HG03196 (cell line): ENCODE results near the gene CD2AP.
"Not testable (repeated sequence)": the region's sequence is repeated elsewhere in the genome, so short reads cannot be mapped to it uniquely, and the experiment has no call there.

ENCODE experiments used
- ATAC-seq: cut with Tn5 transposase; IDR thresholded peaks from one replicate; pipeline ENCODE4 v1.9.1; 2021; ENCODE audit not compliant: unreplicated experiment

The CD2AP gene

GRCh38 chr6:47477497-47478232, at the start of gene CD2AP:
Gene CD2AP, plus strand, starts transcription at chr6:47477789. Its CDS starts 456 bp downstream, at chr6:47478245.
- peak; percentile 82 for ATAC-seq

GRCh38 chr6:47428288-47428687, 49.3 kb upstream of the CD2AP start:
- no peak for ATAC-seq

GRCh38 chr6:47428746-47429664, 48.6 kb upstream of the CD2AP start:
- ATAC-seq, result no peak

GRCh38 chr6:47434372-47435253, 43.0 kb upstream of the CD2AP start:
- ATAC-seq, result no peak

- no peak for ATAC-seq
Measured at GRCh38 chr6:47435254-47435612, 42.4 kb upstream of the CD2AP start.

GRCh38 chr6:47437592-47437991, 40.0 kb upstream of the CD2AP start:
- peak; percentile 63 for ATAC-seq

GRCh38 chr6:47438481-47439347, 38.9 kb upstream of the CD2AP start:
- ATAC-seq, result peak; percentile 60

- ATAC-seq, result peak; percentile 20
Measured at GRCh38 chr6:47439348-47439668, 38.3 kb upstream of the CD2AP start.

GRCh38 chr6:47440719-47441118, 36.9 kb upstream of the CD2AP start:
- ATAC-seq, result peak; percentile 59

- ATAC-seq, result not testable (repeated sequence)
Measured at GRCh38 chr6:47444964-47445363, 32.6 kb upstream of the CD2AP start.

GRCh38 chr6:47446669-47447330, 30.8 kb upstream of the CD2AP start:
- no peak for ATAC-seq

GRCh38 chr6:47447722-47448121, 29.9 kb upstream of the CD2AP start:
- no peak for ATAC-seq

GRCh38 chr6:47451162-47451561, 26.4 kb upstream of the CD2AP start:
- ATAC-seq, result no peak

- no peak for ATAC-seq
Measured at GRCh38 chr6:47452899-47453298, 24.7 kb upstream of the CD2AP start.

GRCh38 chr6:47453372-47453936, 24.1 kb upstream of the CD2AP start:
- ATAC-seq, result no peak

- ATAC-seq, result no peak
Measured at GRCh38 chr6:47454713-47455396, 22.7 kb upstream of the CD2AP start.

GRCh38 chr6:47455533-47456209, 21.9 kb upstream of the CD2AP start:
- ATAC-seq, result peak; percentile 60

GRCh38 chr6:47456536-47456975, 21.0 kb upstream of the CD2AP start:
- ATAC-seq, result no peak
